ENCODE results near the gene CORO6. TPM values are rescaled to one million over a fixed set of nuclear protein-coding genes. Genes with fewer than 3 reads are reported as not detected.

The CORO6 gene
- total and polyA plus RNA-seq, 2 of the 13 experiments (the other 11 are each of a cell fraction or from before 2014, with no cell fraction given): 0.42 to 0.82 TPM

DNA sequence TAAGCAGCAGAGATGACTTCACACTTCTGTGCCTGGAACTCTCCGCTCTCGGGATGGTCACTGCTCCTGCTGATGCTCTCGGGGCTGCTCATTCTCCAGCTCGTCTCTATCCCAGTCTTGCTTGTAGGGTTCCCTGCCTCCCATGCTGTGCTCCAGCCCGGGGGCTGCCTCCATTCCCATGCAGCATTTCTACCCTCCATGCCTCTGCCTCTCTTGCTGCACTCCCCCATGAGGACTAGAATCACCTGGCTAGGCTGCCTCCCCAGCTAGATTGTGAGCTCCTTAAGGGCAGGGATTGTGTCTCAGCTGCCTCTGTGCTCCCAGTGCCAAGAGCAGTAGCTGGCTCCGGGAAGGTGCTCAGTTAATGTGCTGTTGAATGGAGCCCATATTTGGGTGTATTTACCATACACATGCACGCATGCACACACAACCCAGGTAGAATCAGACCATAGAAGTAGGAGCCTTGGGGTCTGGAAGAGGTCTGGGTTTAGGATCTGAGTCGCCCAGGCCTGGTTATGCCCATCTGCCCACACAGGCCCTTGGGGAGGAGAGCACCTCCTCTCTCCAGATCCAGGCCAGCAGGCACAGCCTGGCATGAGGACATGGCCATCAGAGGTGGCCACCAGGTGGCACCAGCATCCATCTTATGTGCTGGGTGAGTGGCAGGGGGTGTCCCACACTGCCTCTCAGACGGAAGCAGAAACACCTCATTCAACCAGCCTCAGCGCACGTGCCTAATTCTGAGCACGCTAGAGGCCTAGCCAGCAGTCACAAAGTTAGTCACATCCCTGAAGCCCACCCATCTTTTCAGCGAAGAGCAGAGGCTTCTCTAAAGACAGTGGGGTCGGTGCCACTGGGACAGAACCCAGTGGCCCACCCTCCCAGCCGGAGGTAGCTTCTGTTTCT, 42.6 kb downstream of the CORO6 start (continued):
- TF ChIP-seq MYC (CRISPR knock-in tag; IDR thresholded peaks at IDR 0.05; ENCODE audit: borderline replicate concordance) (peak; percentile 39; the same call in 1 of the 2 replicates), ISL2 (CRISPR knock-in tag; IDR thresholded peaks at IDR 0.05) (no peak), HOXA7 (CRISPR knock-in tag; IDR thresholded peaks at IDR 0.05) (no peak), ZNF335 (CRISPR knock-in tag; IDR thresholded peaks at IDR 0.05) (peak; percentile 82; the same call in 1 of the 2 replicates), LCORL (IDR thresholded peaks at IDR 0.05) (no peak), LCORL (CRISPR knock-in tag; IDR thresholded peaks at IDR 0.05) (0 out of 2 replicates have a peak, but pooled peaks have one; percentile 35), PHB2 (IDR thresholded peaks at IDR 0.05; ENCODE audit: partially characterized antibody) (no peak), ZNF280D (CRISPR knock-in tag; IDR thresholded peaks at IDR 0.05) (no peak), ZNF607 (CRISPR knock-in tag; IDR thresholded peaks at IDR 0.05; ENCODE audit: borderline replicate concordance) (no peak), ZNF777 (CRISPR knock-in tag; IDR thresholded peaks at IDR 0.05) (0 out of 2 replicates have a peak, but pooled peaks have one; percentile 33), MAFK (conservative IDR thresholded peaks at IDR 0.05 in 1 of 2, IDR thresholded peaks at IDR 0.05 in 1 of 2; ENCODE audit: low read length in 2 of 2) (no peak), ZNF451 (CRISPR knock-in tag; IDR thresholded peaks at IDR 0.05) (no peak), ZNF224 (CRISPR knock-in tag; IDR thresholded peaks at IDR 0.05) (no peak)
- TF ChIP-seq, protein P1, sequence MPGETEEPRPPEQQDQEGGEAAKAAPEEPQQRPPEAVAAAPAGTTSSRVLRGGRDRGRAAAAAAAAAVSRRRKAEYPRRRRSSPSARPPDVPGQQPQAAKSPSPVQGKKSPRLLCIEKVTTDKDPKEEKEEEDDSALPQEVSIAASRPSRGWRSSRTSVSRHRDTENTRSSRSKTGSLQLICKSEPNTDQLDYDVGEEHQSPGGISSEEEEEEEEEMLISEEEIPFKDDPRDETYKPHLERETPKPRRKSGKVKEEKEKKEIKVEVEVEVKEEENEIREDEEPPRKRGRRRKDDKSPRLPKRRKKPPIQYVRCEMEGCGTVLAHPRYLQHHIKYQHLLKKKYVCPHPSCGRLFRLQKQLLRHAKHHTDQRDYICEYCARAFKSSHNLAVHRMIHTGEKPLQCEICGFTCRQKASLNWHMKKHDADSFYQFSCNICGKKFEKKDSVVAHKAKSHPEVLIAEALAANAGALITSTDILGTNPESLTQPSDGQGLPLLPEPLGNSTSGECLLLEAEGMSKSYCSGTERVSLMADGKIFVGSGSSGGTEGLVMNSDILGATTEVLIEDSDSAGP (CRISPR knock-in tag; IDR thresholded peaks at IDR 0.05; ENCODE audit: borderline replicate concordance): peak; percentile 80
- TF ChIP-seq, protein P2, sequence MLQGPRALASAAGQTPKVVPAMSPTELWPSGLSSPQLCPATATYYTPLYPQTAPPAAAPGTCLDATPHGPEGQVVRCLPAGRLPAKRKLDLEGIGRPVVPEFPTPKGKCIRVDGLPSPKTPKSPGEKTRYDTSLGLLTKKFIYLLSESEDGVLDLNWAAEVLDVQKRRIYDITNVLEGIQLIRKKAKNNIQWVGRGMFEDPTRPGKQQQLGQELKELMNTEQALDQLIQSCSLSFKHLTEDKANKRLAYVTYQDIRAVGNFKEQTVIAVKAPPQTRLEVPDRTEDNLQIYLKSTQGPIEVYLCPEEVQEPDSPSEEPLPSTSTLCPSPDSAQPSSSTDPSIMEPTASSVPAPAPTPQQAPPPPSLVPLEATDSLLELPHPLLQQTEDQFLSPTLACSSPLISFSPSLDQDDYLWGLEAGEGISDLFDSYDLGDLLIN (CRISPR knock-in tag; IDR thresholded peaks at IDR 0.05; ENCODE audit: borderline replicate concordance): no peak
- TF ChIP-seq, protein P3, sequence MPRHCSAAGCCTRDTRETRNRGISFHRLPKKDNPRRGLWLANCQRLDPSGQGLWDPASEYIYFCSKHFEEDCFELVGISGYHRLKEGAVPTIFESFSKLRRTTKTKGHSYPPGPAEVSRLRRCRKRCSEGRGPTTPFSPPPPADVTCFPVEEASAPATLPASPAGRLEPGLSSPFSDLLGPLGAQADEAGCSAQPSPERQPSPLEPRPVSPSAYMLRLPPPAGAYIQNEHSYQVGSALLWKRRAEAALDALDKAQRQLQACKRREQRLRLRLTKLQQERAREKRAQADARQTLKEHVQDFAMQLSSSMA (CRISPR knock-in tag; IDR thresholded peaks at IDR 0.05): no peak
- TF ChIP-seq, protein P4, sequence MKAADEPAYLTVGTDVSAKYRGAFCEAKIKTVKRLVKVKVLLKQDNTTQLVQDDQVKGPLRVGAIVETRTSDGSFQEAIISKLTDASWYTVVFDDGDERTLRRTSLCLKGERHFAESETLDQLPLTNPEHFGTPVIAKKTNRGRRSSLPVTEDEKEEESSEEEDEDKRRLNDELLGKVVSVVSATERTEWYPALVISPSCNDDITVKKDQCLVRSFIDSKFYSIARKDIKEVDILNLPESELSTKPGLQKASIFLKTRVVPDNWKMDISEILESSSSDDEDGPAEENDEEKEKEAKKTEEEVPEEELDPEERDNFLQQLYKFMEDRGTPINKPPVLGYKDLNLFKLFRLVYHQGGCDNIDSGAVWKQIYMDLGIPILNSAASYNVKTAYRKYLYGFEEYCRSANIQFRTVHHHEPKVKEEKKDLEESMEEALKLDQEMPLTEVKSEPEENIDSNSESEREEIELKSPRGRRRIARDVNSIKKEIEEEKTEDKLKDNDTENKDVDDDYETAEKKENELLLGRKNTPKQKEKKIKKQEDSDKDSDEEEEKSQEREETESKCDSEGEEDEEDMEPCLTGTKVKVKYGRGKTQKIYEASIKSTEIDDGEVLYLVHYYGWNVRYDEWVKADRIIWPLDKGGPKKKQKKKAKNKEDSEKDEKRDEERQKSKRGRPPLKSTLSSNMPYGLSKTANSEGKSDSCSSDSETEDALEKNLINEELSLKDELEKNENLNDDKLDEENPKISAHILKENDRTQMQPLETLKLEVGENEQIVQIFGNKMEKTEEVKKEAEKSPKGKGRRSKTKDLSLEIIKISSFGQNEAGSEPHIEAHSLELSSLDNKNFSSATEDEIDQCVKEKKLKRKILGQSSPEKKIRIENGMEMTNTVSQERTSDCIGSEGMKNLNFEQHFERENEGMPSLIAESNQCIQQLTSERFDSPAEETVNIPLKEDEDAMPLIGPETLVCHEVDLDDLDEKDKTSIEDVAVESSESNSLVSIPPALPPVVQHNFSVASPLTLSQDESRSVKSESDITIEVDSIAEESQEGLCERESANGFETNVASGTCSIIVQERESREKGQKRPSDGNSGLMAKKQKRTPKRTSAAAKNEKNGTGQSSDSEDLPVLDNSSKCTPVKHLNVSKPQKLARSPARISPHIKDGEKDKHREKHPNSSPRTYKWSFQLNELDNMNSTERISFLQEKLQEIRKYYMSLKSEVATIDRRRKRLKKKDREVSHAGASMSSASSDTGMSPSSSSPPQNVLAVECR (CRISPR knock-in tag; IDR thresholded peaks at IDR 0.05; ENCODE audit: borderline replicate concordance): peak; percentile 17; the same call in 1 of the 2 replicates
